BE2C (cell line): Measurements from ENCODE around the gene C19orf81. TPM values are rescaled to one million over a fixed set of nuclear protein-coding genes. Genes with fewer than 3 reads are reported as not detected.
A peak's percentile ranks its signal among the peaks of the same experiment; 100 is the strongest.
"Not testable (repeated sequence)": the region's sequence is repeated elsewhere in the genome, so short reads cannot be mapped to it uniquely, and the experiment has no call there.

Source experiments
- DNase-seq: peaks from one replicate; pipeline ENCODE4 v3.0.0-alpha.2; 2020
- H3K27me3 ChIP-seq: fragments of 250-450 bp; sonication (Bioruptor Pico); 2 replicates; pipeline ENCODE4 v1.5.1; 2020; ENCODE audit warnings: mild to moderate bottlenecking
- H3K36me3 ChIP-seq: fragments of 250-450 bp; sonication (Bioruptor Pico); 2 replicates; pipeline ENCODE4 v1.5.1; 2020; ENCODE audit warnings: mild to moderate bottlenecking
- H3K4me1 ChIP-seq: fragments of 250-450 bp; sonication (Bioruptor Pico); 2 replicates; pipeline ENCODE4 v1.5.1; 2020
- H3K4me3 ChIP-seq: 2 replicates; pipeline ENCODE4 v1.5.1; 2011; ENCODE audit warnings: low read depth, low read length
- H3K9me3 ChIP-seq: fragments of 250-450 bp; sonication (Bioruptor Pico); 2 replicates; pipeline ENCODE4 v1.5.1; 2020
- CTCF ChIP-seq: IDR thresholded peaks from 2 replicates; pipeline ENCODE4 v1.5.1; 2012; ENCODE audit warnings: mild to moderate bottlenecking, low read depth, low read length
- polyA plus RNA-seq: library from polyadenylated mRNA; unstranded; fragments of >200 nt; gene quantifications from one replicate; pipeline ENCODE4 v1.2.1, GENCODE V29; 2012; ENCODE audit warnings: low read depth, missing spikeins; ENCODE audit not compliant: insufficient read length, insufficient read depth

Gene C19orf81
- 7.1 TPM for polyA plus RNA-seq

DNA sequence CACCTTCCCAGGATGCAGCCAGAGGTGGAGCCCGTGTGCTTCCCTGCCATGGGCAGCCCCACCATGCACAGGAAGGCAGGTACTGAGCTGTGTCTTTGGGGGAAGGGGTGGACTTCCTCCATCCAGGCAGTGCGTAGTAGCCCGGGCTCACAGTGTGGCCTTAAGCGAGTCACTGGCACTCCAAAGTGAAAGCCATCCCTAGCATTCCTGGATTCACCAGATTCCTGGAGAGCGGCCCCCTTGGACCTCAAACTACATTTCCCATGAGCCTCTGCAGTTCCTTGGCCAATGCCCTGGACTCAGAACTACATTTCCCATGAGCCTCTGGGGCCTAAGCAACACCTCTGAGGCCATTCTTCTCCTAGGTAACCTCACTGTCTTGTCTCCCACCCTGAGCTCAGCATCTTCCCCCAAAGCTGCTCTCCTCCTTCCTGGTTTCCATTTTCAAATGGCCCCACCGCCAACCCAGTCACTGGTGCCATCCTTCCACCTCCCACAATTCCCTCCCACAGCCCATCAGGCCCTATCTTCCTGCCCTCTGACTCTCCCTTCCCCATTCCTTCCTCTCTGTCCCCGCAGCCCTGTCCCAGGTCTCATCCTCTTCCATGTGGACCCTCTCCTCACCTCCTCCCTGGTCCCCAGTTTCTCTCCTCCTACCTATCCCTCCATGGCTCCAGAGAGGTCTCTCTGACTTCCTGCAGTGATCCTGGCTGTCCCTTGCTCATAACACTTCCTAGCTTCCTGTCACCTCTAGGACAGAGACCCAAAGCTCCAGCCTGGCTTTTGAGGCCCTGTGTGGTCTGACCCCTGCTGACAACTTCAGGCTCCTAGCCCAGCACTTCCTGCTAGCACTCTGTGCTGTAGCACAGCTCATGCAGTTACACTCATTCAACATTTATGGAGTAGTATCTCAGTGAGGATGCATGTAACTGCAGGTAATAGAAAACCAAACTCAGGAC, at the start of gene C19orf81:
TSS of gene C19orf81 (plus strand) at position 13 of the 959 bp plus-strand sequence. CDS start at position 13, 0 bp downstream.
- no peak within 1 kb of the TSS for H3K4me3 ChIP-seq
- no peaks in the 10 kb centered on the region for H3K9me3 ChIP-seq
- H3K27me3 ChIP-seq, result peaks cover 18% of the 10 kb centered on the region
- DNase-seq, result peak; percentile 53
- no peaks in the 10 kb centered on the region for H3K4me1 ChIP-seq
- no peaks in the 10 kb centered on the region for H3K36me3 ChIP-seq
- TF ChIP-seq CTCF, result no peak

GRCh38 chr19:50601407-50602088, 47.7 kb upstream of the C19orf81 start:
- DNase-seq, result no peak
- H3K4me3 ChIP-seq, result no peak overlapping the region
- no peaks in the 10 kb centered on the region for H3K36me3 ChIP-seq
- peaks cover 48% of the 10 kb centered on the region for H3K27me3 ChIP-seq
- H3K9me3 ChIP-seq, result peaks cover 2% of the 10 kb centered on the region
- H3K4me1 ChIP-seq, result no peaks in the 10 kb centered on the region
- TF ChIP-seq CTCF, result no peak

DNA sequence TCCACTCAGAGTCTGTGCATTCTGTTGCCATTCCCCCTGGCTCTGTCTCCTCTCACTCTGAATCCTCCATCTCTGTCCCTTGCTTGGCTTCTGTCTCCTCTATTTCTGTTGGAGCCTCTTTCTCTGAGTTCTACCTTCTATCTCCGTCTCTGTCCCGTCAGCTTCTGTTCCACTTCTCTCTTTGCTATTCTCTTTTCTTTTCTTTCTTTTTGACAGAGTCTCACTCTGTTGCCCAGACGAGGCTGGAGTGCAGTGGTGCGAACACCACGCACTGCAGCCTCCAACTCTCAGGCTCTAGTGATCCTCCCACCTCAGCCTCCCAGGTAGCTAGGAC, 47.2 kb upstream of the C19orf81 start:
- Histone ChIP-seq H3K4me1 (no peaks in the 10 kb centered on the region), H3K36me3 (no peaks in the 10 kb centered on the region)
- no peak for TF ChIP-seq CTCF

DNA sequence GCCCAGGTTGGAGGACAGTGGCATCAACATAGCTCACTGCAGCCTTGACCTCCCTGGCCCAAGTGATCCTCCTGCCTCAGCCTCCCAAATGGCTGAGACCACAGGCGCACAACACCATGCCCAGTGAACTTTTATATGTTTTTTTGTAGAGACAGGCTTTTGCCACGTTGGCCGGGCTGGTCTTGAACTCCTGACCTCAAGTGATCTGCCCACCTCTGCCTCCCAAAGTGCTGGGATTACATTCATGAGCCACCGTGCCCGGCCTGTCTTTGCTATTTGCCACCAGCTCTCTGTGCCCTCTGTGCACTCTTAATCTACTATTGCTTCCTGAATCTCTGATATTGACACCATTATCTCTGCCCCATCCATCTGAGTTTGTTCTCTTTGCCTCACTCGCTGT, 46.7 kb upstream of the C19orf81 start:
- no peak for TF ChIP-seq CTCF
- DNase-seq, result no peak
- H3K9me3 ChIP-seq, result peaks cover 3% of the 10 kb centered on the region
- no peaks in the 10 kb centered on the region for H3K4me1 ChIP-seq
- no peaks in the 10 kb centered on the region for H3K36me3 ChIP-seq
- no peak overlapping the region for H3K4me3 ChIP-seq
- H3K27me3 ChIP-seq, result peaks cover 54% of the 10 kb centered on the region

More for the DNA sequence above, 47.2 kb upstream of the C19orf81 start:
- Histone ChIP-seq H3K9me3 (peaks cover 3% of the 10 kb centered on the region), H3K4me3 (no peak overlapping the region), H3K27me3 (peaks cover 50% of the 10 kb centered on the region)
- no peak for DNase-seq

DNA sequence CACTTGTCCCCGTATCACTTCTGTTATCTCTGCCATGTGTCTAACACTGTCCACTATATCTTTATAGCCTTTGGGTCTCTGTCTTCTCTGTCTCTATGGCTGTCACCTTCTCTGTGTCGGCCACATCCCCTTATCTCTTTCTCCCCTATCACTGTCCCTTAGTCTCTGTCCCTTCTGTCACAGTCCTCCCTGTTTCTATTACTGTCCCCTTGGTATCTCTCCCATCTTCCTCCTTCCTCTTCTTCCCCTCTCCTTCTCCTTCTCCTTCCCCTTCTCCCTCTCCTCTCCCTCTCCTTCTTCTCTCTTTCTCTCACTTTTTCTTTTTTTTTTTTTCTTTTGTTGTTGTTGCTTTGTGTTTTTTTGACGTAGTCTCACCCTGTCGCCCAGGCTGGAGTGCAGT, 46.3 kb upstream of the C19orf81 start:
- H3K36me3 ChIP-seq, result no peaks in the 10 kb centered on the region
- no peaks in the 10 kb centered on the region for H3K4me1 ChIP-seq
- H3K27me3 ChIP-seq, result peaks cover 54% of the 10 kb centered on the region
- no peak overlapping the region for H3K4me3 ChIP-seq
- DNase-seq, result no peak
- H3K9me3 ChIP-seq, result peaks cover 3% of the 10 kb centered on the region
- TF ChIP-seq CTCF, result no peak

- not testable (repeated sequence) for H3K4me3 ChIP-seq
These were observed 44.8 kb upstream of the C19orf81 start for GRCh38 chr19:50604264-50605073.

More at GRCh38 chr19:50604264-50605073, 44.8 kb upstream of the C19orf81 start:
- peaks cover 45% of the 10 kb centered on the region for H3K27me3 ChIP-seq
- H3K4me1 ChIP-seq, H3K36me3 ChIP-seq, DNase-seq, H3K9me3 ChIP-seq: not testable (repeated sequence)
